HG03558 (cell line): ENCODE results near the gene LRRC74B.

Source experiments
- ATAC-seq: cut with Tn5 transposase; IDR thresholded peaks from one replicate; pipeline ENCODE4 v1.9.1; 2021; ENCODE audit warnings: moderate number of reproducible peaks; ENCODE audit not compliant: unreplicated experiment; ENCODE audit errors: extremely low read depth

LRRC74B gene

GRCh38 chr22:21013657-21014201 lies 32.0 kb upstream of the LRRC74B start:
- ATAC-seq: no peak

- peak; percentile 68 for ATAC-seq
Measured at GRCh38 chr22:21014202-21014725, 31.5 kb upstream of the LRRC74B start.

GRCh38 chr22:21014726-21015465 lies 30.9 kb upstream of the LRRC74B start, which contains the start of gene P2RX6:
Gene P2RX6, plus strand, starts transcription at chr22:21015165. Its CDS starts 10 bp downstream, at chr22:21015175.
- ATAC-seq: no peak

DNA sequence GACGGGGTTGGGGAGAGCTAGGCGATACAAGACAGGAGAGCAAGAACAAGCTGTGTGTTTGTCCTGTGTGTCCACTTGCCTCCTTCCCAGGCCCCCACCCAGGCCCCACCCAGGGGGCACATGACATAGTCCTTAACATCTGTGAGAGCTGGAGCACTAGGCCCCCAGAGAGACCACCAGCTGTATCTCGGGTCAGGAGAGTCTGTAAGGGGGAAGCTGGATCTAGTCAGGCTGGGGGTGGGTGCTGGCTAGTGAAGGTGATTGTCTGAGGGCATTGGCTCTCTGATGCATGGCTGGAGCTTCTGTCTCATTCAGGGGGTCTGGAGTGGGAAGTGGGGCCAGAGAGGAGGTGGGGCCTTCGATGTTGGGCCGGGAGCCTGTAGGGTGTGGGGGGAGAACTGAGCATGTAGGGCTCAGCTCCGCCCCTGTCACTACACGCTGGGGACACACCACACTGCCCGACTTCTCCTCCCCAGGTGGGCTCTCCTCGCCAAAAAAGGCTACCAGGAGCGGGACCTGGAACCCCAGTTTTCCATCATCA lies 30.2 kb upstream of the LRRC74B start:
- ATAC-seq: no peak

DNA sequence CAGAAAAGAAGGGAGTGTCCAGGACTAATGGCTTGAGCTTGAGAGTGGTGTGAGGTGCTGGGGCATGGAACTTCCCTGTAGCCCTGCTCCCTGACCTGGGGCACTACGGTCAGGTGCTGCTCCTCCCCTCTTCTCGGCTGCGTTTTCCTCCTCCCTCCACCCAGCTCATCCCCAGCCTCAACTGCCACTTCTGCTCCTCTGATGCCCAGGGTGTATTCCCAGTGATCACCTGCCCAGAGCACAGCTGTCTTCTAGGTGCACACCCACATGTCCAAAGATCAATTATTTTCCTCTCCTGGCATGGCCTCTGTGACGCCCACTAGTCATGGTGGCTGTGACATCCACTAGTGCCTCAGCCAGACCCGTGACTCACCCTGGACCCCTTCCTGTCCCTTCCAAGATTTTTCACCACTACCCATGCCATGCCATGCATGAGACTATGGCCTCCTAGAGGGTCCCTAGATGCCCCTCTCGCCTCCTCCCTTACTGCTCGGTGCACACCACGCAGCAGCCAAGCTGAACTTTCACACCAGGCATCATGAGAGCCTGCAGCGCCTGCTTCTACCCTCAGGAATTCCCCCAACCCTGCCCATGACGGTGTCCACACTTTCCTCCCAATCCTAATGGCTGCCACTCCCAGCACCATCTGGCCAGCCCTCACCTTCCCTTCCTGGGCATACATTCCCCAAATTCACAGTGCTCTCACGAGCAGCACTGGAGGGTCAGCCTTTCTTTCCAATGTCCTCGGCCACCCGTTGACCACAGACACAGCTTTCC lies 28.9 kb upstream of the LRRC74B start:
- ATAC-seq: no peak

DNA sequence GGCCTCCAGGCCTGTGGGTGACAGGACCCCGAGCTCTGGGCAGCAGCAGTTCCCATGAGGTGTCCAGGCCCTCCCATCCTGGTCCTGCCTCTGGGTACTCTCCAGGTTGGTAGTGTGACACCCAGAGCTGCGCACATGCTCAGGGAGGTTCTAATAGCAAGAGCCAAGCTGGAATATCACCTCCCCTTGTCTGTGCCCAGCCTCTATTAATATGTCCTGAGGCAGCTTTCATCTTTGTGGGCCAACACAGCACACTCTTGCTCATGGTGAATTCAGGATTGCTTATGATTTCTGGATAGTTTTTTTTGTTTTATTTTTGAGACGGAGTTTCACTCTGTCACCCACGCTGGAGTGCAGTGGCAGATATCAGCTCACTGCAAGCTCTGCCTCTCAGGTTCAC lies 27.4 kb upstream of the LRRC74B start:
- no peak for ATAC-seq

- no peak for ATAC-seq
Measured at GRCh38 chr22:21020802-21021429, 24.8 kb upstream of the LRRC74B start.

DNA sequence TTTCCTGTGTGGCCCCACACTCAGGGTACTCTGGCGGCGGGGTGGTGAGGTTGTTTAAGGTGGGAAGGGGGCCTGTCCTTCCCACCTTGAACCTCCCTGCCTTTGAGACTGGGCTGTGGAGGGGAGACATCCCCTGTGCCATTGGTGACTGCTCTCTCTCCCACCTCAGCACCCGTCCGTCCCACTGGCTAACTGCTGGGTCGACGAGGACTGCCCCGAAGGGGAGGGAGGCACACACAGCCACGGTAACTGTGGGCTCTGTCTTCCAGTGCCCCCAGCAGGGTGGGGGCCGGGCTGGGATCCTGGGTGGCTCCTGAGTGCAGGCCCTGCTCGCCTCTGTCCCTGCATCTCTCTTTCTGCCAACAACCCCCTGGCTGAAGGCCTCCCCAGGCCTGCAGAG lies 23.2 kb upstream of the LRRC74B start:
- ATAC-seq: no peak

- no peak for ATAC-seq
Measured at GRCh38 chr22:21022955-21023614, 22.7 kb upstream of the LRRC74B start.

GRCh38 chr22:21025266-21025665 lies 20.5 kb upstream of the LRRC74B start:
- ATAC-seq: no peak

- no peak for ATAC-seq
Measured at GRCh38 chr22:21025763-21026755, 19.7 kb upstream of the LRRC74B start.

DNA sequence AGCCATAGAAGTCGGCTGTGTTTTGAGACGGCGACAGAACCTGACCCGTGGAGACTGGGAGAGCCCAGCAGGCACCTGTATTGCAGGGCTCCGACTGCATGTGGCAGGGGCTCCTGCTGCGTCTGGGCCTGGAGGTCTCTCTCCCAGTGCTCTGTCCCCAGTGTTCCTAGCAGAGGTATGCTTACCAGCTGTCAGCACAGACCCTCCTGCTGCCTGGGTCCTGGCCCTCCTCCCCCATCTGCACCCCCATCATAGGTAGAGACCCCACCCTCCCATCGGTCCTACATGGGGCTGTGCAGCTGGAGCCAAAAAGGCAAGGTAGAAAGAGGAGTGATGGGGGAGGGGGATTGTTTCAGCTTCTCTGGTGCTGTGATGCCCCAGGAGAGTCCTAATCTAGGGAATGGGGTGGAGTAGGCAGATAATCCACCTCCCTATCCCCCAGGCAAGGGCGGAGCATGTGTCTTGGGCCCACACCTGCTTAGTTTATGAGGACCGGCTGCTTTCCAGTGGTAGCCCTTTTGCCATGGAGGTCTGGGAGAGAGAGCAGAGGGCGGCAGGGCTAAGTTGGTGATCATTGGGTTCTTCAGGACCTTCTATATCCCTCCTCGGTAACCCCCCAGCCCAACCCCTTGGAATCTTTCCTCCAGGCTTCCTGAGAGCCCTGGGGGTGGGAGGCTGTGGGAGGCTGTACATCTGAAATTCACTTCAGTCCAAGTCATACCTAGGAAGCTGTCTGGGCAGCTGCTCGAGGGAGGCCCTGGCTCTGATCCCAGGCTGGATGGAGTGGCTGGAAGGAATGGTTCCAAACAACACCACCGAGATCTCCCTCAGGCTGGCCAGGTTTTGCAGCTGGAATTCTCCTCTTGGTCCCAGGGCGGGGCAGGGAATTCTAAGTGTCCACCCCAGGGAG lies 18.7 kb upstream of the LRRC74B start:
- ATAC-seq: no peak

GRCh38 chr22:21028277-21029251 lies 17.2 kb upstream of the LRRC74B start:
- ATAC-seq: no peak

DNA sequence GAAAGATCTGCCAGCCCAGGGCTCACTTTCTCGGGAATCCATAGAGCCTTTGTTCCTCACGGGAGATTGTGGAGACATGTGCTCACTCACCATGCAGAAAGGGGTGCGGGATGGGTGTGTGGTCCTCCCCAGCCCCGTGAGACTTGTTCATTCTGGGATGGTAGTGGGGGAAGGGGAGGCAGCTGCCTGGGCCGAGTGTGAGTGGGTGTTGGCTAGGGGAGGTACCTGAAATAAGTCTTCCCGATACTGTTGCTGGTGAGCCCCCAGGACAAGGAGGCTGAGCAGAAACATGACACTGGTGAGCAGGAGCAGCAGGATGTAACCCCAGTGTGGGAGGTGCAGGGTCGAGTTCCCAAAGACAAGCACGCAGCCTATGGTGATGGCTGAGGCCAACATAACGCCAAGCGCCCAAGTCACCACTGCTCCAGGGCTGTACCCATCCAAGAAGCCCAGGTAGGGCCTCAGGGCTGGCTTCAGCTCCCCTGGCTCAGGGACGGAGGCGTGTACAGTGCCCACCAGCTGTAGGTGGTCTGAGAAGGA lies 16.2 kb upstream of the LRRC74B start:
- ATAC-seq: no peak

GRCh38 chr22:21030032-21030431 lies 15.7 kb upstream of the LRRC74B start:
- ATAC-seq: no peak
